T1000 (cell line): ENCODE measurements around the gene TPCN2.
"Not testable (repeated sequence)": the region's sequence is repeated elsewhere in the genome, so short reads cannot be mapped to it uniquely, and the experiment has no call there.

ENCODE experiments used
- DNase-seq: peaks from one replicate; lab custom pipeline; 2025; ENCODE audit warnings: mixed read lengths; lab: John Stamatoyannopoulos, UW

TPCN2 gene

DNA sequence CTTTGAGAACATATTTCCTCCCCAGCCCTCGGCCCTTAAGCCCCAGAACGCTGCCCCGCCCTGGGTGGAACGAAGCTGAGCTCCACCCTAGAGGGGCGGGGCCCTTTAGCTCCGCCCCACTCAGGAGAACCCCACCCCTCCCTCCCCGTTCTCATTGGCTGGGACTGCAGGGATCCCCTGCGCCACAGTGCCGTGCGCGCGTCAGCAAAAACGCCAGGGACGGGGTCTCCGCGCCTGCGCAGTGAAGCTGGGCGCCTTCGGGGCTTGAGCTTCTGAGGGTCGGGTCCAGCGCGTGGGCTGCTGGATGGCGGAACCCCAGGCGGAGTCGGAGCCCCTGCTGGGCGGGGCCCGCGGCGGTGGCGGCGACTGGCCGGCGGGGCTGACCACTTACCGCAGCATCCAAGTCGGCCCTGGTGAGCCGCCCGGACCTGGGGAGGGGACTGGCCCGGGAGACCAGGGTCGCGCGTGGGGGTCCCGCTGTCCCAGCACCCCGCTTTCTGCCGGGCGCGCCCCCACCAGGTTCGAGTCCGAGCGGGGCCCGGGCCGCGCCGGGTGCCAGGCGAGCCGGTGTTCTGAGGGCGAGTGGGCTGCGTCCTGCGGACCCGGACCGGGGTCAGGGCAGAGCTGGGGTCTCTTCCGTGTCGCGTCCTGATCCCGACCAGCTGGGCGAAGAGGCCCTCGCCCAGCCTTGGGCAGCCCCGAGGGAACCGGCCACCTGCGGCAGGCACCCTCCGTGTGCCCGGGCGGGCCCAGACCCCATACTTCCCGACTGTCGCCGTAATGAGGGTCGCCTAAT lies at the start of gene TPCN2:
Gene TPCN2, plus strand, starts transcription at position 239 of the 796 bp plus-strand sequence. Its CDS starts 66 bp downstream, at position 305.
- DNase-seq: peak; percentile 91

DNA sequence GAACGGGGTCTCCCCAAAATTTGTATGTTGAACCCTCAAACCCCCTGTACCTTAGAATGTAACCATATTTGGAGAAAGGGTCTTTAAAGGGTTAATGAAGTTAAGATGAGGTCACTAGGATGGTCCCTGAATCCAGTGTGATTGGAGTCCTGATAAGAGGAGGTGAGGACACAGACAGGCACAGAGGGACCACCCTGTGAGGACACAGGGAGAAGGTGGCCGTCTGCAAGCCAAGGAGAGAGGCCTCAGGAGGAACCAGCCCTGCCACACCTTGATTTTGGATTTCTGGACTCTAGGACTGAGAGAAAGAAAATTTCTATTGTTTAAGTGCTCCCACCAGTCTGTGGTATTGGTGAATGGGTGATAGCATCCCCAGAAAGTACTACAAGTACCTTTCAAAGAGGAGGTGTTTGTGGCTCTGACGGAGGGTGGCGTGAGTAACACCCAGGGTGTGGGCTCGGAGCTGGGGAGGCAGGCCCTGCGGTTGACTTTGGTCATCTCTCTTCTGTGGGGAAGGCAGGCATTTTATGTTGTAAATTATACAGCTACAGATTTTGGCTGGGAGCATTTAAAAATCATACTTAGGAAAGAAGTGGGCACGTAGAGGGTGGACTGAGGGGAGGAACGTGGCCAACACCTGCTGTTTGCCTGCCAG lies 49.5 kb upstream of the TPCN2 start:
- DNase-seq: no peak

GRCh38 chr11:68999748-69000355 lies 48.9 kb upstream of the TPCN2 start:
- DNase-seq: not testable (repeated sequence)

DNA sequence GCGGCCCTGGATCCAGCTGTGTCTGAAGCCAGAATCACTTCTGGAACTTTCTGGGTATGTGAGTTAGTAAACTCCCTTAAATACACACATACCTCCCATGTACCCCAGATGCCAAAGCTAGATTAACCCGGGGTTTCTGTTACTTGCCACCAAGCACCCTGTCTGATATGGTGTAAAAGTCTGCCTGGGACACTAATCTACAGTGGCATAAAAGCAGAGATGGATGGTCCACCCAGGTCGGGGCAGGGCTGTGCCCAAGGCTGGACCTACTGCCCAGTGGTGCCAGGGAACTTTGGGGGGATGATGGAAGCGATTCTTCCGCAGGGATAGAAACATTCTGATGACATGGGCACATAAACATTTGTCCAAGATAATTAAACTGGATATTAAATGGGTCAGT lies 48.3 kb upstream of the TPCN2 start:
- no peak for DNase-seq

- peak; percentile 25 for DNase-seq
These were observed 47.9 kb upstream of the TPCN2 start for GRCh38 chr11:69000831-69001242.

DNA sequence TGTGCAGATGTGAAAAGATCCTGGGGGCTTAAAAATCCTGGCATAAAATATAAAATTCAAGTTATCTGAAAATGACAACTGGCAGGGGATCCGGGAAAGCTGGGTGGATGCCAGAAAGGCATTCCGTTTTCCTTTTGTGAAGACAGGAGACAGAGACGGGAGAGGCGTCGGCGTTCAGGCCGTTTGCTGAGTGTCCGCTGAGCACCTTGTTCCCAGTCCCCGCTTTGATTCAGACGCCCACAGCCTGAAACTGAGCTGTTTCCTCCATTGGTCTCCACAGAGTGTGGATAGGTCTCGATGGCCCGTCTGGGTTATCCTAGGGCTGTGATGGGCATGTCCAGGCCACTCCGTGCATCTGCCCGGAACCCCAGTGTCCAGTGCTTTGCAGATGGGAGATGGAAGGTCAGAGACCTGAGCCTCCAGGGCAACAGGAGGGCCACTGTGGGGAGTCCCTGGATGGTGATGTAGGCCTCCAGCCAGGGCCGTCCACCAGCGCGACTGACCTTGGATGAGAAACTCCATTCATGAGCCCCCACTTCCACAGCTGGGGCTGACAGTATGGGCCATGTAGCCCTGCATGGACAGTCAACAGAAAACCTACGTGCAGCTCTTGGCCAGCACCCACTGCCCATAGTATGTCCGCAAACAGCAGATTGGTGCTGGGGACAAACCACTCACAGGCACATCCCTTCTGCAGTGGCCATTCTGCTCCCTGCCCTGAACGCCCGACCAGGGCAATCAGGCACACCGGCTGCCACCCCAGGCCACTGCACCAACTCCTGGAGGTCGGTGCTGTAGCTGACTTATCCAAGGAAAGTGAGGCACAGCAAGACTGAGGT lies 47.3 kb upstream of the TPCN2 start:
- DNase-seq: no peak

DNA sequence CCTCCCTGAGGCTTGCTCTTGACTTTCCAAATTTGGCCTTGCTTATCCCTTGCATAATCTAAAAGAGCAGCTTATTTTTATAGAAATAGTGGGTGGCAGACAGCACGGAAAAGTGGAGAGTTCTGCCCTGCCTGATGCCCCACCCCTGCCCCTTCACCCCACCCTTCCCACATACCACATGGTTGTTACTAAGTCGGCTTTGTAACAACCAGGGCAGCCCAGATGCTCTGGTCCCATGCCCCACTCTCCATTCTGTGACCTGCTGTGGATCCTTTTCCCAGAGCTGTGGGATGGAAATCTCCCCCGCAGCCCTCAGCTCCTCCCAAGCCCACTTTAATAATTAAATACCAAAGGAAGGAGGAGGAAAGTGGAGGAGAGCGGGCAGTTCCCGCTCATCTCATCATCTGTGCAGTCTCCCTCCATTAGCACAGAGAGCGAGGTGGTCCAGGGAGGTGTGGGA lies 46.6 kb upstream of the TPCN2 start:
- DNase-seq: no peak

DNA sequence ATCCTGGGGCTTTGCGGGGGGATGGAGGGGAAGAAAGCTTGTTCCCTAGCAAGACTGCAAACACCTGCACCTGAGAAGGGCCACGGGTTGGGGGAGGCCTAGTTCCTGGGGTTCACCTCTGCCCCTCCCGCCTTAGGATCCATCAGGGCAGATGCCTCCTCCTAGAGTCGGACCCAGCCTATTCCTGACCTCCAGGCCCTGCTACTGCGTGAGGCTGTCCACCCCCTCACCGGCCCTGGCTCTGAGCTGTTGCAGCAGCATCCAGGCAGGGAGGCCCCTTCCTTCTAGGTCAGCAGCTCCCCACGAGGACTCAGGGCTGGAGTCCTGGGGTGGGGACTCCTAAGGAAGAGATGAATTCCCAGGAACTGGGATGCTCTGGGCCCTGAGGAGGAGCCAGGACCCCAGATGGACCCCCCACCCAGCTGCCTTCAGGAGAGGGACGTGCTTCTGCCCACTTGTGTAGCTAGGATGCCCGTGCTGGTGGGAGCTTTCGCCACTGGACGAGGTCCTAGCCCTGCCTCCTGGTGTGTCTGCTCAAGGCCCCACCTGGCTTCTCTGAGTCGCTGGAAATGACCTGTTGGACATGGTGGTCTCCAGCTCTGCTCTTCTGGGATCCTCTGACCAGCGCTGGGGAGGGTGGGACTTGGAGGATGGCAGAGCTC lies 46.0 kb upstream of the TPCN2 start:
- no peak for DNase-seq

GRCh38 chr11:69003301-69003865 lies 45.3 kb upstream of the TPCN2 start:
- no peak for DNase-seq

DNA sequence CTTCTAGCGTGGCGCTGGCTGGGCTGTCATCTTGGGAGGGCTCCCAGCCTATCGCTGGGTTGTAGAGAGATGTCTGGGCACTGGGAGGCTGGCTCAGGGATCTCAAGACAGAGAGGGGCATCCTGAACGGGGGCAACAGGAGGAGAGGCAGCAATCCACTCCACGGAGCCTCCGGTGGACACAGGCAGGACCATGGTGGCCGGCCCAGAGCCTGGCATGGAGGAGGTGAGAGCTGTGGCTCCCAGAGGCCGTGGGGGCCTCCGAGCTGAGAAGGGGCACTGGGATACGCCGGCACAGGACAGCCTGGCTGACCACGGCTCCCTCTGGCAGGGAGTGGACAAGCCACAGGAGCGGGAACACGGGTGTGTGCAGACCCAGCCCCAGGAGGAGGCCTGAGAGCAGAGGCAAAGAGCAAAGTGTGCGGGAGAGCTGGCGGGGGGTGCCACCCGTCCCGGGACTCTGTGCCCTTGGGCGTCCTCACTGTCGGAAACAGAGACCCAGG lies 44.8 kb upstream of the TPCN2 start:
- no peak for DNase-seq

DNA sequence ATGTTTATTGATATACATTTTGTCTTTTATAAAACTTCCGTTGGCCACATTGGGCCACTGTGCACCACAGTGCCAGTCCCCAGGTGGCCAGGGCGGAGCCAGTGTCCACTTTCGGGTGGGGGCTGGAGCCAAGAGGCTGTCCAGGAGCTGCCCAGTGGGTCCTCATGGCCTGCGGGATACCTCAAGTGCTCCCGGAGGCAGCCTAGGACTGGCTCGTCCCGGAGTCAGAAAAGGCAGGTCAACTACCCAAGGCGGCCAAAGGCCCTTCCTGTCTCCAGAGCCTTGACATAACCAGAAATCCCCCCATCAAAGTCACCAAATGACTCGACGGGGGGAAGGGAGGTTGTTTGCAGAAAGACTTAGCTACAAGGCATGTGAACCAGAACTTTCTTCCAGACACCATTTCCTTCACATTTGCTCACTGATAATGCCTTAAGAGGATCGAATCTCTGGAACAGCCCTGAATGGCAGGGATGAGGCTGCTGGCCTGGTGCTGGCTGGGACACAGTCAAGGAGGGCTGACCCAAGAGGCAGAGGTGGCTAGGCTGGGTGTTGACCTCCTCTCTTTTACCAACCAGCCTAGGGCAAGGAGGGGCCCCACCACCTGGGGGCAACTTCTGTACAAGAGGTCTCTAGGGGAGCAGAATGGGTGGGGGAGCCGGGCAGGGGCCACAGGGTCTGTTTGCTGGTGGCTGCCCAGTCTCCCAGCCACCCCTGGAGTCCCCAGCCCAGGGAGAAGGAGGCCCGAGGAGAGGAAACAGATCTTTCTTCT lies 44.1 kb upstream of the TPCN2 start:
- no peak for DNase-seq

DNA sequence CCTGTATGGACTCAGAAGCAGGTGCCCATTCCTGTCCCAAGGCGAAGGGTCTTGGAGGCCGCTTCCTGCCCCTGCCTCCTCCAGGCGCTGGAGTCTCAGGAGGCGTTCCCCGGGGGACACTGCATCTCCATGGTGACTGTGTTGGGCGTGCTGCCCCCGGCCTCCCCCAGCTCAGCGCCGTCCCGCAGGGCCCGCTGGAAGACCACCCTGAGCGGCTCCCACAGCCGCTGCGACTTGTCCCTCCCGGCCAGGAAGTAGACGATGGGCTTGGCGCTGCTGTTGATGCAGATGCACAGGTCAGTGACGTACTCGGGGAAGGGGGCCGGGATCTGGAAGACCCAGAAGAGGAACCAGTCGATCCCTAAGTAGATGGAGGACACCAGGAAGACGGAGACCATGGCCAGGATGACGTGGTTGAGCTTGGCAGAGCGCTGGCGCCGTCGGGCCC lies 43.5 kb upstream of the TPCN2 start:
- no peak for DNase-seq

DNA sequence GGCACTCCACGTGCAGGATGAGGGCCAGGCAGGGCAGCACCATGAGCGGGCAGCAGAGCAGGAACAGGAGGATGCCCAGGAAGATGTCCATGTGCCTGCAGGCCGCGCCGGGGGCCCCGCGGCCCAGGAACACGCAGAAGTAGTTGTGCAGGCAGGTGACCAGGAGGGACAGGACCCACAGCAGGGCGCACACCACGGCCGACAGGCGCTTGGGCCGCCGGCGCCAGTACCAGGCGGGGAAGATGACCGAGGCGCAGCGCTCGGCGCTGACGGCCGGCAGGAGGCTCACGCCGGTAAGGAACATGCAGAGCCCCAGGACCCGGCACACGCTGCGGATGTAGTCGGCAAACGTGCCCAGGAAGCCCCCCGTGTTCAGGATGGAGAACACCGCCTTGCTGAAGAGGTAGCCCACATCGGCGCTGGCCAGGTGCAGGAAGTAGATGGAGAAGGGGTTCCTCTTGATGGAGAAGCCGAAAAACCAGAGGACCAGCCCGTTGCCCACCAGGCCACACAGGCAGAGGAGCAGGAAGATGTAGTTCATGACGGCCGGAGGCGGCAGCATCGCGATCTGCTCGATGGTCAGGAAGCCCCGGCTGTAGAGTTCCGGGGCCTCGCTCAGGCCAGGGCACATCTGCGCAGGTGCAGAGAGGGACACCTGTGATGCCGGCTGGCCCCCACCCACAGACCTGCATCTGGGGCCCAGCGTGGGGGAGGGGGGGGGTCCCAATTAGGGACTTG lies 42.9 kb upstream of the TPCN2 start:
- no peak for DNase-seq

GRCh38 chr11:69006816-69007215 lies 41.9 kb upstream of the TPCN2 start:
- DNase-seq: no peak

DNA sequence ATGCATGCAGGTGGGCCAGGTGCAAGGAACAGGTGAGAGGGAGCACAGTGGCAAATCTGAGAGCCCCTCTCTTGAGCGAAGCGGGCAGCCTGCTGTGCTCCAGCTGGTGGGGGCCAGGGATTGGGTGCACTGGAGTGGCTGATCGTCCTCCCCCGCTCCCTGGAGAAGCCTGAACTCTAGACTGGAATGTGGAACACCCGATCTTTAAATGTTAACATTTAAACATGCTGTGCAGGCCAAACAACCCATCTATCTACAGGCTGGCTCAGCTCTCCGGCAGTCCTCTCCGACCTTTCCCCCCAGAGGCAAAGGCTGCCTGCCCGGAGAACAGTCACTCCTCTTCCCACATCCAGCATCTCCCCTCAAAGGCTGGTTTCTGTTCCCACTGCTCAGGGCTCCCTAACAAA lies 40.8 kb upstream of the TPCN2 start:
- DNase-seq: no peak

DNA sequence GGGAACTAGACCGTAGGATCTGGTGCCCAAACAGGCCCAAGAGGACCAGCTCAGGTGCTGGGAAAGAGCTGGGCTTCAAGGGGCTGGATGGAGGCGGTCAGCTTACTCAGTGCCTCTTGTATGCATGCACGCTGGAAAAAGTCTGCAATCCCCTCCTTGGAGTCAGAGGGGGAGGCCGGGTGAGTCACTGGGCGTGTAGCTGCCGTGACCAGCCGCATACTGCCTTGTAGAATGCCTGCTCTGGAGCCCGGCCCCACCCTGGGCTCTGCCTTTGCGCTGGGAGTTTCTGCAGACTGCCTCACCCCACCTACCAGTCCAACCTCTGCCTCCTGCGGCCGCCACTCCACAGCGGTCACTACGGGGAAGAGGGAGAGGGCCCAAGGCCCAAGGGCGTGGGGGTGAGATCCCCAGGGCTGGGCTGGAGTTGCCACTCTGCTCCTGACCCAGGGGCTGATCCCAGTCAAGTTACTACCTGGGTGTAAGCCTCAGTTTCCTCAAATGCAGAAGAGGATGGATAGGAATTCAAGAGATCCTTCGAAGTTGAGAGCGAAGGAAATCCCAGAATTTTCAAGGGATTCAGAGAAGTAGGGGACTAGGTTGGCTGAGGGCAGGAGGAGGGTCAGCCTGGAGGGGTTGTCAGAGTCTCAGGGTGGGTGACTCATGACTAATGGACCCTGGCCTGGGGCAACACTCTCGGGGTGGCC lies 39.8 kb upstream of the TPCN2 start:
- DNase-seq: peak; percentile 91

- no peak for DNase-seq
These were observed 39.1 kb upstream of the TPCN2 start for GRCh38 chr11:69009441-69010211.

GRCh38 chr11:69010361-69010891 lies 38.3 kb upstream of the TPCN2 start:
- no peak for DNase-seq
